Activated CD4-positive, alpha-beta T cell treated with anti-CD3 and anti-CD28 coated beads for 36 hours (primary cell): ENCODE results near the gene AADACL2. TPM values are rescaled to one million over a fixed set of nuclear protein-coding genes. Genes with fewer than 3 reads are reported as not detected.
"Not testable (repeated sequence)": the region's sequence is repeated elsewhere in the genome, so short reads cannot be mapped to it uniquely, and the experiment has no call there.

Experiments used
- ATAC-seq: fragments of 200-7000 bp; cut with Tn5 transposase; one replicate; pipeline ENCODE4 v1.10.0; 2021; ENCODE audit warnings: mild to moderate bottlenecking, moderate library complexity
- CTCF ChIA-PET: fragments of 350-600 bp; sonication (Branson Sonifier 250); formaldehyde crosslinking; loops from one replicate; lab custom pipeline; 2021; ENCODE audit warnings: antibody characterized with exemption; lab: Charles Lee
- POLR2A ChIA-PET: fragments of 350-600 bp; sonication (Branson Sonifier 250); formaldehyde crosslinking; loops from one replicate; lab custom pipeline; 2021; ENCODE audit warnings: antibody characterized with exemption, inconsistent platforms; lab: Charles Lee
- DNase-seq: peaks from one replicate; pipeline ENCODE4 v3.0.0-alpha.2; 2020
- H3K27ac Mint-ChIP-seq: one replicate; pipeline ENCODE4 v1.8.0; 2021; ENCODE audit warnings: mixed read lengths
- H3K27me3 Mint-ChIP-seq: one replicate; pipeline ENCODE4 v1.8.0; 2021; ENCODE audit warnings: mixed read lengths
- H3K36me3 Mint-ChIP-seq: one replicate; pipeline ENCODE4 v1.8.0; 2021; ENCODE audit warnings: low read depth, mixed read lengths
- H3K4me1 Mint-ChIP-seq: one replicate; pipeline ENCODE4 v1.8.0; 2021; ENCODE audit warnings: mixed read lengths
- H3K4me3 Mint-ChIP-seq: one replicate; pipeline ENCODE4 v1.8.0; 2021; ENCODE audit warnings: mild to moderate bottlenecking, moderate library complexity, mixed read lengths
- H3K9me3 Mint-ChIP-seq: one replicate; pipeline ENCODE4 v1.8.0; 2021; ENCODE audit warnings: low read depth, mixed read lengths
- intact Hi-C, 2 experiments: fragments of 100-400 bp; cut with DNase I in 1 of 2; cut with micrococcal nuclease in 1 of 2; formaldehyde crosslinking; loops; one replicate each; pipeline versions ENCODE4 v1.14.2 to v1.15.1; 2022 to 2024; cut with DNase I, micrococcal nuclease
- total RNA-seq, 2 experiments: library from RNA; stranded (reverse); gene quantifications; one replicate each; pipeline ENCODE4 v1.2.3, GENCODE V29; 2021

The AADACL2 gene
- total RNA-seq, 2 experiments from 2014 or later = not detected

GRCh38 chr3:151724576-151725562 is 8.9 kb upstream of the AADACL2 start:
- H3K27me3 Mint-ChIP-seq = peaks cover 3% of the 10 kb centered on the region
- ChIA-PET POLR2A (no interaction called here), CTCF (interaction anchor here (0.5 to 0.6 kb wide), 2 partner anchors 299 to 1688 kb away, joined by 3 to 4 read pairs; no protein-coding TSS in a partner anchor)
- no peaks in the 10 kb centered on the region for H3K36me3 Mint-ChIP-seq
- H3K9me3 Mint-ChIP-seq = peaks cover 2% of the 10 kb centered on the region
- intact Hi-C loops = no loop called here
- no peak for ATAC-seq
- no peak for DNase-seq
- H3K4me1 Mint-ChIP-seq = no peaks in the 10 kb centered on the region
- H3K4me3 Mint-ChIP-seq = no peak overlapping the region
- no peak overlapping the region for H3K27ac Mint-ChIP-seq

GRCh38 chr3:151726016-151726415 is 7.7 kb upstream of the AADACL2 start:
- peaks cover 2% of the 10 kb centered on the region for H3K9me3 Mint-ChIP-seq
- no peak overlapping the region for H3K4me3 Mint-ChIP-seq
- no peaks in the 10 kb centered on the region for H3K36me3 Mint-ChIP-seq
- ChIA-PET CTCF (no interaction called here), POLR2A (interaction anchor here (0.7 kb wide), 1 partner anchor 685 kb away, joined by 4 read pairs; no protein-coding TSS in a partner anchor)
- ATAC-seq (no peak), DNase-seq (no peak)
- peaks cover 3% of the 10 kb centered on the region for H3K27me3 Mint-ChIP-seq
- no peaks in the 10 kb centered on the region for H3K4me1 Mint-ChIP-seq
- intact Hi-C loops = no loop called here
- no peak overlapping the region for H3K27ac Mint-ChIP-seq

GRCh38 chr3:151732861-151733260 is 866 bp upstream of the AADACL2 start:
- DNase-seq (no peak), ATAC-seq (no peak)
- ChIA-PET POLR2A (no interaction called here), CTCF (no interaction called here)
- H3K4me1 Mint-ChIP-seq = no peaks in the 10 kb centered on the region
- peaks cover 2% of the 10 kb centered on the region for H3K27me3 Mint-ChIP-seq
- H3K4me3 Mint-ChIP-seq = no peak overlapping the region
- H3K9me3 Mint-ChIP-seq = no peaks in the 10 kb centered on the region
- H3K27ac Mint-ChIP-seq = no peak overlapping the region
- intact Hi-C loops = no loop called here
- no peaks in the 10 kb centered on the region for H3K36me3 Mint-ChIP-seq

- CTCF ChIA-PET = no interaction called here
- POLR2A ChIA-PET = no interaction called here
- Mint-ChIP-seq H3K27ac (no peak overlapping the region), H3K27me3 (no peaks in the 10 kb centered on the region), H3K4me3 (no peak overlapping the region), H3K9me3 (no peaks in the 10 kb centered on the region), H3K4me1 (no peaks in the 10 kb centered on the region), H3K36me3 (no peaks in the 10 kb centered on the region)
- no peak for DNase-seq
- ATAC-seq = no peak
- intact Hi-C loops = no loop called here
Observed at GRCh38 chr3:151740581-151740980, 6.9 kb downstream of the AADACL2 start.

- no peaks in the 10 kb centered on the region for H3K9me3 Mint-ChIP-seq
- CTCF ChIA-PET = interaction anchor here (0.6 kb wide), 1 partner anchor 198 kb away, joined by 3 read pairs; no protein-coding TSS in a partner anchor
- no peaks in the 10 kb centered on the region for H3K4me1 Mint-ChIP-seq
- H3K4me3 Mint-ChIP-seq = no peak overlapping the region
- no peak for ATAC-seq
- H3K27me3 Mint-ChIP-seq = no peaks in the 10 kb centered on the region
- intact Hi-C loops = no loop called here
- no peak for DNase-seq
- no peak overlapping the region for H3K27ac Mint-ChIP-seq
- H3K36me3 Mint-ChIP-seq = no peaks in the 10 kb centered on the region
- POLR2A ChIA-PET = no interaction called here
Observed at GRCh38 chr3:151743855-151744254, 10.1 kb downstream of the AADACL2 start.

- DNase-seq = no peak
- H3K27ac Mint-ChIP-seq = no peak overlapping the region
- H3K9me3 Mint-ChIP-seq = no peaks in the 10 kb centered on the region
- intact Hi-C loops = no loop called here
- ChIA-PET CTCF (interaction anchor here (1.3 kb wide), 1 partner anchor 9 kb away, joined by 3 read pairs; no protein-coding TSS in a partner anchor), POLR2A (no interaction called here)
- no peaks in the 10 kb centered on the region for H3K4me1 Mint-ChIP-seq
- H3K36me3 Mint-ChIP-seq = no peaks in the 10 kb centered on the region
- H3K27me3 Mint-ChIP-seq = peaks cover 4% of the 10 kb centered on the region
- no peak overlapping the region for H3K4me3 Mint-ChIP-seq
- no peak for ATAC-seq
Observed at GRCh38 chr3:151750181-151750580, 16.5 kb downstream of the AADACL2 start.

- Mint-ChIP-seq H3K27ac (no peak overlapping the region), H3K4me1 (no peaks in the 10 kb centered on the region), H3K36me3 (no peaks in the 10 kb centered on the region), H3K4me3 (no peak overlapping the region), H3K27me3 (peaks cover 4% of the 10 kb centered on the region), H3K9me3 (no peaks in the 10 kb centered on the region)
- ChIA-PET POLR2A (no interaction called here), CTCF (interaction anchor here (1.3 kb wide), 1 partner anchor 8 kb away, joined by 3 read pairs; no protein-coding TSS in a partner anchor)
- ATAC-seq = no peak
- no peak for DNase-seq
- intact Hi-C loops = no loop called here
Observed at GRCh38 chr3:151750678-151751077, 17.0 kb downstream of the AADACL2 start.

- Mint-ChIP-seq H3K27me3 (peaks cover 4% of the 10 kb centered on the region), H3K9me3 (no peaks in the 10 kb centered on the region), H3K4me3 (no peak overlapping the region), H3K36me3 (no peaks in the 10 kb centered on the region), H3K4me1 (no peaks in the 10 kb centered on the region), H3K27ac (no peak overlapping the region)
- POLR2A ChIA-PET = no interaction called here
- ATAC-seq = no peak
- DNase-seq = no peak
- intact Hi-C loops = no loop called here
- CTCF ChIA-PET = no interaction called here
Observed at GRCh38 chr3:151751161-151751560, 17.4 kb downstream of the AADACL2 start.

GRCh38 chr3:151753846-151754245 is 20.1 kb downstream of the AADACL2 start:
- ATAC-seq (no peak), DNase-seq (no peak)
- no peaks in the 10 kb centered on the region for H3K36me3 Mint-ChIP-seq
- H3K9me3 Mint-ChIP-seq = no peaks in the 10 kb centered on the region
- H3K4me1 Mint-ChIP-seq = no peaks in the 10 kb centered on the region
- H3K27me3 Mint-ChIP-seq = peaks cover 4% of the 10 kb centered on the region
- H3K4me3 Mint-ChIP-seq = no peak overlapping the region
- no peak overlapping the region for H3K27ac Mint-ChIP-seq
- ChIA-PET CTCF (no interaction called here), POLR2A (no interaction called here)
- intact Hi-C loops = no loop called here

- ATAC-seq = no peak
- no peak overlapping the region for H3K4me3 Mint-ChIP-seq
- intact Hi-C loops = no loop called here
- POLR2A ChIA-PET = no interaction called here
- H3K4me1 Mint-ChIP-seq = no peaks in the 10 kb centered on the region
- DNase-seq = no peak
- CTCF ChIA-PET = no interaction called here
- no peak overlapping the region for H3K27ac Mint-ChIP-seq
- no peaks in the 10 kb centered on the region for H3K27me3 Mint-ChIP-seq
- H3K9me3 Mint-ChIP-seq = peaks cover 3% of the 10 kb centered on the region
- no peaks in the 10 kb centered on the region for H3K36me3 Mint-ChIP-seq
Observed at GRCh38 chr3:151761581-151761980, 27.9 kb downstream of the AADACL2 start.

- H3K27ac Mint-ChIP-seq, CTCF ChIA-PET, DNase-seq, POLR2A ChIA-PET, H3K36me3 Mint-ChIP-seq, H3K4me1 Mint-ChIP-seq, H3K27me3 Mint-ChIP-seq, ATAC-seq, intact Hi-C loops, H3K9me3 Mint-ChIP-seq, H3K4me3 Mint-ChIP-seq: not testable (repeated sequence)
Observed at GRCh38 chr3:151764699-151765098, 31.0 kb downstream of the AADACL2 start.

- Mint-ChIP-seq H3K9me3 (peaks cover 3% of the 10 kb centered on the region), H3K4me1 (no peaks in the 10 kb centered on the region), H3K27ac (no peak overlapping the region), H3K4me3 (no peak overlapping the region), H3K27me3 (no peaks in the 10 kb centered on the region), H3K36me3 (no peaks in the 10 kb centered on the region)
- intact Hi-C loops = no loop called here
- ATAC-seq = no peak
- CTCF ChIA-PET = interaction anchor here (0.7 kb wide), 1 partner anchor 19 kb away, joined by 3 read pairs; no protein-coding TSS in a partner anchor
- POLR2A ChIA-PET = no interaction called here
- DNase-seq = no peak
Observed at GRCh38 chr3:151765685-151766084, 32.0 kb downstream of the AADACL2 start.
